ENCODE results near the gene ZNF708.
"Not testable (repeated sequence)": the region's sequence is repeated elsewhere in the genome, so short reads cannot be mapped to it uniquely, and the experiment has no call there.

The ZNF708 gene

GRCh38 chr19:21321134-21321533, 8.1 kb downstream of the ZNF708 start:
- Histone ChIP-seq H3K27me3 (ENCODE audit: control insufficient read depth, insufficient read depth, low read length) (no peaks in the 10 kb centered on the region), H3K4me3 (ENCODE audit: low read length) (no peak overlapping the region), H3K4me2 (ENCODE audit: low read length) (no peak overlapping the region), H3K36me3 (ENCODE audit: insufficient read depth, low read length) (peaks cover 10% of the 10 kb centered on the region), H3K9ac (ENCODE audit: low read depth, low read length) (no peak overlapping the region), H3K4me1 (ENCODE audit: control insufficient read depth, insufficient read depth, low read length) (no peaks in the 10 kb centered on the region), H3K9me3 (replicated peaks; ENCODE audit: low read length) (no peaks in the 10 kb centered on the region)

- H3K9me3 ChIP-seq (replicated peaks; ENCODE audit: low read length) = no peaks in the 10 kb centered on the region
These were observed 11.4 kb downstream of the ZNF708 start for GRCh38 chr19:21317821-21318220.

DNA sequence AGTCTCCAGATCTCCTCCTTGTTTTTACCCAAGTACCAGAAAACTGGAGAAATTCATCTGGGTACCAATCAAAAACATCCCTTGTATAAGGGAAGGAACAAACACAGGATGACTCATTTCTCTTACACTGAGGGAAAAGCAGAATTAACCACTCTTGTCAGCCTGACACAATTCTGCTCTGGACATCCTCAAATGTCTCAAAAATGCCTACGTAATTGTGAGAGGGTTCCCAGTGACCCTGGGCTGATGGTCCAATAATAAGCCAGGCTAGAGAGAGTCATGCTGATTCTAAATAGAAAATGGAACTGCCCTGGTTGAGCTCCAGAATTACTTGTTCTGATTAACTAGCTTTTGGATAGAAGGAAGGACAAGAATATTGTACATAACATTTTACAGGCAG, 14.5 kb downstream of the ZNF708 start:
- H3K4me2 ChIP-seq (ENCODE audit: low read length) = no peak overlapping the region
- no peaks in the 10 kb centered on the region for H3K4me1 ChIP-seq (ENCODE audit: control insufficient read depth, insufficient read depth, low read length)
- H3K36me3 ChIP-seq (ENCODE audit: insufficient read depth, low read length) = peaks cover 8% of the 10 kb centered on the region
- H3K9me3 ChIP-seq (replicated peaks; ENCODE audit: low read length) = no peaks in the 10 kb centered on the region
- no peaks in the 10 kb centered on the region for H3K27me3 ChIP-seq (ENCODE audit: control insufficient read depth, insufficient read depth, low read length)
- H3K4me3 ChIP-seq (ENCODE audit: low read length) = no peak overlapping the region
- no peak overlapping the region for H3K9ac ChIP-seq (ENCODE audit: low read depth, low read length)

More at GRCh38 chr19:21317821-21318220, 11.4 kb downstream of the ZNF708 start:
- H3K27me3 ChIP-seq (ENCODE audit: control insufficient read depth, insufficient read depth, low read length) = no peaks in the 10 kb centered on the region
- no peak overlapping the region for H3K4me2 ChIP-seq (ENCODE audit: low read length)
- H3K4me3 ChIP-seq (ENCODE audit: low read length) = no peak overlapping the region
- H3K9ac ChIP-seq (ENCODE audit: low read depth, low read length) = no peak overlapping the region
- no peaks in the 10 kb centered on the region for H3K4me1 ChIP-seq (ENCODE audit: control insufficient read depth, insufficient read depth, low read length)
- peaks cover 6% of the 10 kb centered on the region for H3K36me3 ChIP-seq (ENCODE audit: insufficient read depth, low read length)

GRCh38 chr19:21312807-21313206, 16.4 kb downstream of the ZNF708 start:
- not testable (repeated sequence) for H3K9ac ChIP-seq (ENCODE audit: low read depth, low read length); H3K9me3 ChIP-seq (replicated peaks; ENCODE audit: low read length); H3K4me1 ChIP-seq (ENCODE audit: control insufficient read depth, insufficient read depth, low read length); H3K4me2 ChIP-seq (ENCODE audit: low read length); H3K27me3 ChIP-seq (ENCODE audit: control insufficient read depth, insufficient read depth, low read length); H3K4me3 ChIP-seq (ENCODE audit: low read length)
- H3K36me3 ChIP-seq (ENCODE audit: insufficient read depth, low read length) = peaks cover 21% of the 10 kb centered on the region

GRCh38 chr19:21308773-21309172, 20.4 kb downstream of the ZNF708 start:
- Histone ChIP-seq H3K9ac (ENCODE audit: low read depth, low read length) (no peak overlapping the region), H3K27me3 (ENCODE audit: control insufficient read depth, insufficient read depth, low read length) (no peaks in the 10 kb centered on the region), H3K4me1 (ENCODE audit: control insufficient read depth, insufficient read depth, low read length) (no peaks in the 10 kb centered on the region), H3K36me3 (ENCODE audit: insufficient read depth, low read length) (peaks cover 41% of the 10 kb centered on the region), H3K9me3 (replicated peaks; ENCODE audit: low read length) (no peaks in the 10 kb centered on the region), H3K4me3 (ENCODE audit: low read length) (no peak overlapping the region), H3K4me2 (ENCODE audit: low read length) (no peak overlapping the region)

- H3K36me3 ChIP-seq (ENCODE audit: insufficient read depth, low read length) = peaks cover 48% of the 10 kb centered on the region
- H3K4me2 ChIP-seq (ENCODE audit: low read length); H3K9ac ChIP-seq (ENCODE audit: low read depth, low read length); H3K4me1 ChIP-seq (ENCODE audit: control insufficient read depth, insufficient read depth, low read length); H3K9me3 ChIP-seq (replicated peaks; ENCODE audit: low read length); H3K4me3 ChIP-seq (ENCODE audit: low read length); H3K27me3 ChIP-seq (ENCODE audit: control insufficient read depth, insufficient read depth, low read length): not testable (repeated sequence)
These were observed 22.2 kb downstream of the ZNF708 start for GRCh38 chr19:21306881-21307479.

DNA sequence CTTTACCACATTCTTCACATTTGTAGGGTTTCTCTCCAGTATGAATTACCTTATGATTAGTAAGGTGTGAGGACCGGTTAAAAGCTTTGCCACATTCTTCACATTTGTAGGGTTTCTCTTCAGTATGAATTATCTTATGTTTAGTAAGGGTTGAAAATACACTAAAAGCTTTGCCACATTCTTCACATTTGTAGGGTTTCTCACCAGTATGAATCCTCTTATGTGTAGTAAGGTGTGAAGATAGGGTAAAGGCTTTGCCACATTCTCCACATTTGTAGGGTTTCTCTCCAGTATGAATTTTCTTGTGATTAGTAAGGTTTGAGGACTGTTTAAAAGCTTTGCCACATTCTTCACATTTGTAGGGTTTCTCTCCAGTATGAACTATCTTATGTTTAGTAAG, 35.4 kb downstream of the ZNF708 start:
- H3K9ac ChIP-seq (ENCODE audit: low read depth, low read length); H3K4me3 ChIP-seq (ENCODE audit: low read length); H3K4me1 ChIP-seq (ENCODE audit: control insufficient read depth, insufficient read depth, low read length); H3K27me3 ChIP-seq (ENCODE audit: control insufficient read depth, insufficient read depth, low read length); H3K4me2 ChIP-seq (ENCODE audit: low read length): not testable (repeated sequence)
- Histone ChIP-seq H3K9me3 (replicated peaks; ENCODE audit: low read length) (peaks cover 32% of the 10 kb centered on the region), H3K36me3 (ENCODE audit: insufficient read depth, low read length) (peaks cover 45% of the 10 kb centered on the region)

DNA sequence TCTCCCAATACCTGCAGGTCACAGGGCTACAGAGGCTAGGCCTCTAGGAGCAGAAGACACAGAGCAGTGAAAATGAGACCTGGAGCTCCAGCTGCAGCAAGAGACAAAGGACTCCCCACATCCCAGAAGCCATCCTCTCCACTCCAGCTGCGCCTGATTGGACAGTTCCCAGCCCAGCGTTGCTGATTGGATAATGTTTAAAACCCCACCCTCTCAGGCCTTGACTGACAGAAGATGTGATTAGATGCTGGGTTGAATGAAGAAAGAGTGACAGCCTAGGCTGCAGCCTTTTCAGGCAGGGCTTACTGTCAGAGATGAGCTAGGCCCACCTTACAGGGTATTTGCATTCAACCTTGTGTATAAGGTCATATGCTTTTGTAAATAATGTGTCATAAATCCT, 59.4 kb downstream of the ZNF708 start:
- no peak overlapping the region for H3K4me3 ChIP-seq (ENCODE audit: low read length)
- peaks cover 19% of the 10 kb centered on the region for H3K9me3 ChIP-seq (replicated peaks; ENCODE audit: low read length)
- H3K4me1 ChIP-seq (ENCODE audit: control insufficient read depth, insufficient read depth, low read length) = no peaks in the 10 kb centered on the region
- H3K27me3 ChIP-seq (ENCODE audit: control insufficient read depth, insufficient read depth, low read length) = no peaks in the 10 kb centered on the region
- no peak overlapping the region for H3K4me2 ChIP-seq (ENCODE audit: low read length)
- no peak overlapping the region for H3K9ac ChIP-seq (ENCODE audit: low read depth, low read length)
- no peaks in the 10 kb centered on the region for H3K36me3 ChIP-seq (ENCODE audit: insufficient read depth, low read length)

DNA sequence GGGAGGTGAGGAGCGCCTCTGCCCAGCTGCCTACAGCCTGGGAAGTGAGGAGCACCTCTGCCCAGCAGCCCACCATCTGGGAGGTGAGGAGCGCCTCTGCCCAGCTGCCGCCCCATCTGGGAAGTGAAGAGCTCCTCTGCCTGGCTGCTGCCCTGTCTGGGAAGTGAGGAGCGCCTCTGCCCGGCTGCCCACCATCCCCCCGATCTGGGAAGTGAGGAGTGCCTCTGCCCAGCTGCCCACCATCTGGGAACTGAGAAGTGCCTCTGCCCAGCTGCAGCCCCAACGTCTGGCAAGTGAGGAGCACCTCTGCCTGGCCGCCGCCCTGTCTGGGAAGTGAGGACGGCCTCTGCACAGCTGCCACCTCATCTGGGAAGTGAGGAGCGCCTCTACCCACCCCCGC, 64.3 kb downstream of the ZNF708 start:
- Histone ChIP-seq H3K4me3 (ENCODE audit: low read length) (no peak overlapping the region), H3K4me2 (ENCODE audit: low read length) (no peak overlapping the region), H3K9ac (ENCODE audit: low read depth, low read length) (no peak overlapping the region), H3K36me3 (ENCODE audit: insufficient read depth, low read length) (no peaks in the 10 kb centered on the region), H3K4me1 (ENCODE audit: control insufficient read depth, insufficient read depth, low read length) (no peaks in the 10 kb centered on the region), H3K27me3 (ENCODE audit: control insufficient read depth, insufficient read depth, low read length) (no peaks in the 10 kb centered on the region), H3K9me3 (replicated peaks; ENCODE audit: low read length) (peaks cover 4% of the 10 kb centered on the region)

- no peaks in the 10 kb centered on the region for H3K4me1 ChIP-seq (ENCODE audit: control insufficient read depth, insufficient read depth, low read length)
- no peak overlapping the region for H3K4me2 ChIP-seq (ENCODE audit: low read length)
- H3K4me3 ChIP-seq (ENCODE audit: low read length) = no peak overlapping the region
- no peak overlapping the region for H3K9ac ChIP-seq (ENCODE audit: low read depth, low read length)
- no peaks in the 10 kb centered on the region for H3K36me3 ChIP-seq (ENCODE audit: insufficient read depth, low read length)
- no peaks in the 10 kb centered on the region for H3K9me3 ChIP-seq (replicated peaks; ENCODE audit: low read length)
- no peaks in the 10 kb centered on the region for H3K27me3 ChIP-seq (ENCODE audit: control insufficient read depth, insufficient read depth, low read length)
These were observed 64.8 kb downstream of the ZNF708 start for GRCh38 chr19:21264416-21264815.

- not testable (repeated sequence) for H3K36me3 ChIP-seq (ENCODE audit: insufficient read depth, low read length); H3K4me3 ChIP-seq (ENCODE audit: low read length); H3K27me3 ChIP-seq (ENCODE audit: control insufficient read depth, insufficient read depth, low read length); H3K4me1 ChIP-seq (ENCODE audit: control insufficient read depth, insufficient read depth, low read length); H3K9me3 ChIP-seq (replicated peaks; ENCODE audit: low read length); H3K4me2 ChIP-seq (ENCODE audit: low read length); H3K9ac ChIP-seq (ENCODE audit: low read depth, low read length)
These were observed 68.3 kb downstream of the ZNF708 start for GRCh38 chr19:21260848-21261381.

DNA sequence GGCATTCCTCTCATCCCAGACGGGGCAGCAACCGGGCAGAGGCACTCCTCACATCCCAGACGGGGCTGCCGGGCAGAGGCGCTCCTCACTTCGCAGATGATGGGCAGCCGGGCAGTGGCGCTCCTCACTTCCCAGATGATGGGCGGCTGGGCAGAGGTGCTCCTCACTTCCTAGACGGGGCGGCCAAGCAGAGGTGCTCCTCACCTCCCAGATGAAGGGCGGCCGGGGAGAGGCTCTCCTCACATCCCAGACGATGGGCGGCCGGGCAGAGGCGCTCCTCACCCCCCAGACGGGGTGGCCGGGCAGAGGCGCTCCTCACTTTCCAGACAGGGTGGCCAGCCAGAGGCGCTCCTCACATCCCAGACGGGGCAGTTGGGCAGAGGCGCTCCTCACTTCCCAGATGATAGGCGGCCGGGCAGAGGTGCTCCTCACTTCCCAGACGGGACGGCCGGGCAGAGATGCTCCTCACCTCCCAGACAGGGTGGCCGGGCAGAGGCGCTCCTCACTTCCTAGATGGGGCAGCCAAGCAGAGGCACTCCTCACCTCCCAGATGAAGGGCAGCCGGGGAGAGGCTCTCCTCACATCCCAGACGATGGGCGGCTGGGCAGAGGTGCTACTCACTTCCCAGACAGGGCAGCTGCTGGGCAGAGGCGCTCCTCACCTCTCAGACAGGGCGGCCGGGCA, 68.9 kb downstream of the ZNF708 start:
- Histone ChIP-seq H3K9me3 (replicated peaks; ENCODE audit: low read length) (no peaks in the 10 kb centered on the region), H3K27me3 (ENCODE audit: control insufficient read depth, insufficient read depth, low read length) (no peaks in the 10 kb centered on the region), H3K4me2 (ENCODE audit: low read length) (no peak overlapping the region), H3K4me3 (ENCODE audit: low read length) (no peak overlapping the region), H3K36me3 (ENCODE audit: insufficient read depth, low read length) (no peaks in the 10 kb centered on the region), H3K4me1 (ENCODE audit: control insufficient read depth, insufficient read depth, low read length) (no peaks in the 10 kb centered on the region), H3K9ac (ENCODE audit: low read depth, low read length) (no peak overlapping the region)

All from skeletal muscle satellite cell (primary cell).